ENCODE results near the gene P2RY11. TPM values are rescaled to one million over a fixed set of nuclear protein-coding genes. Genes with fewer than 3 reads are reported as not detected.

Gene P2RY11
- total RNA-seq, 1 experiment from 2014 or later, result 43.8 TPM

GRCh38 chr19:10087296-10088061 lies 24.0 kb upstream of the P2RY11 start (continued):
- TF ChIP-seq CTCF (IDR thresholded peaks at IDR 0.05 in 2 of 3, conservative IDR thresholded peaks at IDR 0.05 in 1 of 3; ENCODE audit: borderline replicate concordance in 1 of 3, insufficient read depth in 1 of 3, low read depth in 2 of 3, low read length in 2 of 3) (no peak), CBX3 (IDR thresholded peaks at IDR 0.05; ENCODE audit: low read depth) (no peak), ZFX (IDR thresholded peaks at IDR 0.05) (no peak), TCF7L2 (IDR thresholded peaks at IDR 0.05; ENCODE audit: borderline replicate concordance, extremely low read depth, insufficient read depth, insufficient read length) (no peak), YY1 (IDR thresholded peaks at IDR 0.05; ENCODE audit: extremely low read depth, insufficient replicate concordance, low read depth, low read length) (no peak), SP1 (IDR thresholded peaks at IDR 0.05; ENCODE audit: low read depth) (no peak)

GRCh38 chr19:10088949-10089554 lies 22.4 kb upstream of the P2RY11 start:
- Histone ChIP-seq H3K9me3 (ENCODE audit: control insufficient read depth in 1 of 2, insufficient read depth in 1 of 2, low read depth in 1 of 2, low read length in 2 of 2) (no peaks in the 10 kb centered on the region), H3K79me2 (ENCODE audit: insufficient read depth, low read length) (no peaks in the 10 kb centered on the region), H3K4me3 (replicated peaks in 1 of 2; ENCODE audit: low read depth in 1 of 2, low read length in 2 of 2) (no peak overlapping the region), H3K36me3 (ENCODE audit: control insufficient read depth in 1 of 2, insufficient read depth in 2 of 2, low read length in 2 of 2) (no peaks in the 10 kb centered on the region), H3K27me3 (ENCODE audit: insufficient read depth, low read length) (no peaks in the 10 kb centered on the region), H3K9me2 (ENCODE audit: insufficient read depth) (no peaks in the 10 kb centered on the region), H3K27ac (ENCODE audit: low read depth, low read length) (no peak overlapping the region), H4K20me1 (ENCODE audit: insufficient read depth) (no peaks in the 10 kb centered on the region), H3K9ac (ENCODE audit: low read length) (no peak overlapping the region), H3K4me1 (ENCODE audit: control insufficient read depth in 1 of 2, insufficient read depth in 2 of 2, low read length in 2 of 2) (peaks cover 0 to 14% of the 10 kb centered on the region in 2 experiments; a peak in 2 of 4 replicates), H3K4me2 (ENCODE audit: low read length) (no peak overlapping the region), H2AFZ (ENCODE audit: low read depth, low read length, poor library complexity, severe bottlenecking) (no peak overlapping the region)
- CTCF ChIA-PET, result interaction anchor here (0.6 kb wide), 1 partner anchor 114 kb away, joined by 3 read pairs; no protein-coding TSS in a partner anchor
- ATAC-seq, result no peak
- RAD21 ChIA-PET (ENCODE audit: low non-redundant PET in 1 of 2, low total read pairs in 2 of 2, uncharacterized antibody in 2 of 2, unreplicated experiment in 2 of 2), result no interaction called here
- POLR2A ChIA-PET, result interaction anchor here (0.6 kb wide), 1 partner anchor 17 kb away, joined by 3 read pairs; the partner anchor contains the start of gene PPAN
- no peak for DNase-seq (ENCODE audit: low read depth, low spot score)
- BruUV-seq (replicated peaks), result no TSS peak
- intact Hi-C loops (cut with micrococcal nuclease), result no loop called here
- no peak for TF ChIP-seq REST (IDR thresholded peaks at IDR 0.05; ENCODE audit: low read depth)
- TF ChIP-seq ZBTB33 (IDR thresholded peaks at IDR 0.05; ENCODE audit: extremely low read depth, insufficient replicate concordance, low read length), result no peak
- TF ChIP-seq YY1 (IDR thresholded peaks at IDR 0.05; ENCODE audit: extremely low read depth, insufficient replicate concordance, low read depth, low read length), result no peak
- TF ChIP-seq FOSL1 (IDR thresholded peaks at IDR 0.05; ENCODE audit: low read depth), result no peak
- no peak for TF ChIP-seq POLR2A (IDR thresholded peaks at IDR 0.05; ENCODE audit: borderline replicate concordance, extremely low read depth, insufficient read depth, insufficient read length)
- TF ChIP-seq SRF (IDR thresholded peaks at IDR 0.05; ENCODE audit: low read depth), result no peak
- no peak for TF ChIP-seq CBX3 (IDR thresholded peaks at IDR 0.05; ENCODE audit: low read depth)
- no peak for TF ChIP-seq CEBPB (IDR thresholded peaks at IDR 0.05; ENCODE audit: low read depth)
